Stomach (tissue), 9 donors: ENCODE results near the gene C1QTNF12. TPM values are rescaled to one million over a fixed set of nuclear protein-coding genes. Genes with fewer than 3 reads are reported as not detected.
A peak's percentile ranks its signal among the peaks of the same experiment; 100 is the strongest.

ENCODE experiments used
- DNase-seq, 2 donors: peaks; one replicate each; pipeline versions ENCODE4 v3.0.0 to v3.0.0-alpha.2; 2013 to 2019
- H3K27ac ChIP-seq, 5 donors: fragments of 200-600 bp in 4 of 5; sonication (generic) in 4 of 5; one replicate each; pipeline ENCODE4 v1.5.1; 2013 to 2019; ENCODE audit warnings: mild to moderate bottlenecking in 1 of 5, moderate library complexity in 1 of 5
- H3K27me3 ChIP-seq, 3 donors: fragments of 200-600 bp; sonication (generic); one replicate each; pipeline ENCODE4 v1.5.1; 2017 to 2019; ENCODE audit warnings: mixed run types in 1 of 3
- H3K36me3 ChIP-seq, 4 donors: fragments of 200-600 bp; sonication (generic); 1 replicate in 3 of 4; 2 replicates in 1 of 4; pipeline ENCODE4 v1.5.1; 2016 to 2019
- H3K4me1 ChIP-seq, 4 donors: fragments of 200-600 bp; sonication (generic); one replicate each; pipeline ENCODE4 v1.5.1; 2016 to 2019
- H3K4me3 ChIP-seq, 4 donors: fragments of 200-600 bp; sonication (generic) in 3 of 4; one replicate each; pipeline ENCODE4 v1.5.1; 2016 to 2019; ENCODE audit warnings: mild to moderate bottlenecking in 1 of 4
- H3K9me3 ChIP-seq, 4 donors: fragments of 200-600 bp; sonication (generic); one replicate each; pipeline ENCODE4 v1.5.1; 2016 to 2019
- EP300 ChIP-seq: sonication (generic); formaldehyde crosslinking; IDR thresholded peaks from one replicate; pipeline ENCODE4 v1.6.1; 2017; ENCODE audit warnings: antibody characterized with exemption
- POLR2A ChIP-seq, 4 donors: fragments of 450-650 bp; IDR thresholded peaks; one replicate each; pipeline ENCODE4 v1.6.1; 2016; ENCODE audit warnings: antibody characterized with exemption in 4 of 4, control low read depth in 2 of 4, mild to moderate bottlenecking in 1 of 4, moderate library complexity in 1 of 4
- POLR2AphosphoS5 ChIP-seq, 3 donors: sonication (generic); formaldehyde crosslinking; IDR thresholded peaks; one replicate each; pipeline ENCODE4 v1.6.1; 2016; ENCODE audit warnings: antibody characterized with exemption in 3 of 3
- WGBS, 5 donors: extraction: QIAGEN DNeasy Blood & Tissue Kit in 3 of 5; methylation state at CpG; one replicate each; pipeline versions ENCODE4 v1.1.5 to v1.1.7; 2013 to 2018; 5-methylcytosine and 5-hydroxymethylcytosine counted together
- intact Hi-C: fragments of 100-400 bp; cut with DNase I; formaldehyde crosslinking; loops from one replicate; pipeline ENCODE4 v1.15.1; 2023; ENCODE audit warnings: low total_unique reads
- polyA plus RNA-seq, 3 donors: library from polyadenylated mRNA; stranded (reverse); fragments of 200-250 nt; gene quantifications; one replicate each; pipeline ENCODE4 v1.2.3, GENCODE V29; 2013
- total RNA-seq, 5 donors: library from RNA; depleted of rRNA; stranded (reverse); fragments of >200 nt; gene quantifications; one replicate each; pipeline versions ENCODE4 v1.1.0 to v1.2.3, GENCODE V29; 2014 to 2016
- TF ChIP-seq, protein P1 (sequence below), 7 experiments: fragments of 450-650 bp in 4 of 7; fragments of 200-600 bp in 3 of 7; sonication (generic) in 3 of 7; IDR thresholded peaks; one replicate each; pipeline ENCODE4 v1.5.1; 2016 to 2019; ENCODE audit warnings: antibody characterized with exemption in 7 of 7, control low read depth in 2 of 7, mild to moderate bottlenecking in 1 of 7
- donor health status: healthy with polysubstance abuse.
- donor health status: Bipolar disorder and iron deficiency.
- donor health status: healthy.

The C1QTNF12 gene
- total and polyA plus RNA-seq, 8 donors = 1.5 to 21.3 (median 2.9) TPM; not detected in 2

DNA sequence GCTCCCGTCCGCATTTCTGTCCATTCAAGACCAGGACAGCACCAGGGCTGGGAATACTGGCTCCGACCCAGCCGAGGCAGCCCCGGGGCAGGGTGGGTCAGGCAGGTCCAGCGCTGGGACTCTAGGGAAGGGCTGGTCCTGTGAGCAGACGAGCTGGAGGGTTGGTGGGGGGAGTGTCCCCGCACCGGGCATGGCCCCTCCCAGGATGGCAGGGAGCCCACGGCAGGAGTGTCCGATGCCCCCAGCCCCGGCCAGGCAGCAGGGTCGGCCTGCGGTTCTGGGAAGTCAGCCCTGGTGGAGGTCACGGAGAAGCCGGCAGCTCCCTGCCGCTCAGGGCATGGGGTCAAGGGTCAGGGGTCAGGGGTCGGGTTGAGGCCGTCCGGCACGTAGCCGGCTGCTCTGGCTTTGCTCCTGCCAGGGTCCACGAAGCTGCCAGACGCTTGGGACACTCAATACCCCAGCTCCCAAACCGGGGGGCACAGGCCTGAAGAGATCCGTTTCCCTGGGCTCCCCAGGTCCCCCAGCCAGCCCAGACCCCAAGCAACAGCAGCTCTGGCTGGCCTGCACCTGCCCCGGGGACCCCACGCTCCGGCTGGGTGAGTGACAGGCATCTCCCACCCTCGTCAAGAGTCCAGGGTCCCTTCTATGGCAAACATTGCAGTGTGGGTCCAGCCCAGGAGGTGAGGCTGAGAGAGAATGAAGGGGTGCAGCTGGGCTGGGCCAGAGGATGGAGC, 6.7 kb downstream of the C1QTNF12 start:
- H3K36me3 ChIP-seq = peaks cover 0 to 12% (median 8%) of the 10 kb centered on the region in 4 donors
- no peak overlapping the region for H3K27ac ChIP-seq
- H3K4me1 ChIP-seq = peaks cover 13 to 38% (median 35%) of the 10 kb centered on the region in 4 donors
- H3K27me3 ChIP-seq = peaks cover 0 to 66% (median 41%) of the 10 kb centered on the region in 3 donors
- no peak for DNase-seq
- intact Hi-C loops = no loop called here
- TF ChIP-seq POLR2AphosphoS5 (IDR thresholded peaks at IDR 0.05) = no peak
- no peak for TF ChIP-seq POLR2A (IDR thresholded peaks at IDR 0.05)
- no peak for TF ChIP-seq EP300
- TF ChIP-seq, protein P1, sequence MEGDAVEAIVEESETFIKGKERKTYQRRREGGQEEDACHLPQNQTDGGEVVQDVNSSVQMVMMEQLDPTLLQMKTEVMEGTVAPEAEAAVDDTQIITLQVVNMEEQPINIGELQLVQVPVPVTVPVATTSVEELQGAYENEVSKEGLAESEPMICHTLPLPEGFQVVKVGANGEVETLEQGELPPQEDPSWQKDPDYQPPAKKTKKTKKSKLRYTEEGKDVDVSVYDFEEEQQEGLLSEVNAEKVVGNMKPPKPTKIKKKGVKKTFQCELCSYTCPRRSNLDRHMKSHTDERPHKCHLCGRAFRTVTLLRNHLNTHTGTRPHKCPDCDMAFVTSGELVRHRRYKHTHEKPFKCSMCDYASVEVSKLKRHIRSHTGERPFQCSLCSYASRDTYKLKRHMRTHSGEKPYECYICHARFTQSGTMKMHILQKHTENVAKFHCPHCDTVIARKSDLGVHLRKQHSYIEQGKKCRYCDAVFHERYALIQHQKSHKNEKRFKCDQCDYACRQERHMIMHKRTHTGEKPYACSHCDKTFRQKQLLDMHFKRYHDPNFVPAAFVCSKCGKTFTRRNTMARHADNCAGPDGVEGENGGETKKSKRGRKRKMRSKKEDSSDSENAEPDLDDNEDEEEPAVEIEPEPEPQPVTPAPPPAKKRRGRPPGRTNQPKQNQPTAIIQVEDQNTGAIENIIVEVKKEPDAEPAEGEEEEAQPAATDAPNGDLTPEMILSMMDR (IDR thresholded peaks at IDR 0.05) = no peak
- no peak overlapping the region for H3K4me3 ChIP-seq
- no peaks in the 10 kb centered on the region for H3K9me3 ChIP-seq
- WGBS, 5 donors = 29 to 46% (median 35%) methylated on average over 6 to 30 of the region's 30 CpGs

GRCh38 chr1:1239227-1239613, 7.3 kb downstream of the C1QTNF12 start:
- no peak for DNase-seq
- no peak overlapping the region for H3K4me3 ChIP-seq
- 52 to 87% (median 66%) methylated on average over 3 to 15 of the region's 15 CpGs for WGBS, 5 donors
- no peak overlapping the region for H3K27ac ChIP-seq
- peaks cover 0 to 18% (median 13%) of the 10 kb centered on the region in 4 donors for H3K36me3 ChIP-seq
- H3K27me3 ChIP-seq = peaks cover 0 to 65% (median 41%) of the 10 kb centered on the region in 3 donors
- H3K9me3 ChIP-seq = no peaks in the 10 kb centered on the region
- peaks cover 13 to 38% (median 35%) of the 10 kb centered on the region in 4 donors for H3K4me1 ChIP-seq
- intact Hi-C loops = no loop called here
- TF ChIP-seq POLR2A (IDR thresholded peaks at IDR 0.05) = no peak
- TF ChIP-seq, protein P1 (IDR thresholded peaks at IDR 0.05) = no peak
- no peak for TF ChIP-seq EP300
- no peak for TF ChIP-seq POLR2AphosphoS5 (IDR thresholded peaks at IDR 0.05)

- DNase-seq = no peak
- intact Hi-C loops = no loop called here
- H3K9me3 ChIP-seq = no peaks in the 10 kb centered on the region
- H3K27ac ChIP-seq = no peak overlapping the region
- no peak overlapping the region for H3K4me3 ChIP-seq
- peaks cover 0 to 22% (median 15%) of the 10 kb centered on the region in 4 donors for H3K36me3 ChIP-seq
- 44 to 68% (median 58%) methylated on average over 19 of the region's 19 CpGs for WGBS, 5 donors
- no peak for TF ChIP-seq POLR2AphosphoS5 (IDR thresholded peaks at IDR 0.05)
- TF ChIP-seq, protein P1 (IDR thresholded peaks at IDR 0.05) = no peak
- no peak for TF ChIP-seq EP300
- H3K27me3 ChIP-seq = peaks cover 0 to 60% (median 41%) of the 10 kb centered on the region in 3 donors
- peaks cover 13 to 37% (median 33%) of the 10 kb centered on the region in 4 donors for H3K4me1 ChIP-seq
Measured at GRCh38 chr1:1238702-1239178, 7.8 kb downstream of the C1QTNF12 start.

- H3K9me3 ChIP-seq = no peaks in the 10 kb centered on the region
- peaks cover 0 to 54% (median 41%) of the 10 kb centered on the region in 3 donors for H3K27me3 ChIP-seq
- 26 to 61% (median 39%) methylated on average over 23 to 48 of the region's 48 CpGs for WGBS, 5 donors
- peaks cover 14 to 40% (median 37%) of the 10 kb centered on the region in 4 donors for H3K4me1 ChIP-seq
- DNase-seq = peak in 1 of 2 donors; percentile 60
- H3K4me3 ChIP-seq = no peak overlapping the region
- TF ChIP-seq POLR2AphosphoS5 (IDR thresholded peaks at IDR 0.05) = no peak
- no peak for TF ChIP-seq EP300
- TF ChIP-seq, protein P1 (IDR thresholded peaks at IDR 0.05) = no peak
- no peak for TF ChIP-seq POLR2A (IDR thresholded peaks at IDR 0.05)
- peaks cover 0 to 22% (median 15%) of the 10 kb centered on the region in 4 donors for H3K36me3 ChIP-seq
- intact Hi-C loops = no loop called here
- no peak overlapping the region for H3K27ac ChIP-seq
Measured at GRCh38 chr1:1237874-1238701, 8.4 kb downstream of the C1QTNF12 start.
